ENCODE data around the gene NDUFS1.

DNA sequence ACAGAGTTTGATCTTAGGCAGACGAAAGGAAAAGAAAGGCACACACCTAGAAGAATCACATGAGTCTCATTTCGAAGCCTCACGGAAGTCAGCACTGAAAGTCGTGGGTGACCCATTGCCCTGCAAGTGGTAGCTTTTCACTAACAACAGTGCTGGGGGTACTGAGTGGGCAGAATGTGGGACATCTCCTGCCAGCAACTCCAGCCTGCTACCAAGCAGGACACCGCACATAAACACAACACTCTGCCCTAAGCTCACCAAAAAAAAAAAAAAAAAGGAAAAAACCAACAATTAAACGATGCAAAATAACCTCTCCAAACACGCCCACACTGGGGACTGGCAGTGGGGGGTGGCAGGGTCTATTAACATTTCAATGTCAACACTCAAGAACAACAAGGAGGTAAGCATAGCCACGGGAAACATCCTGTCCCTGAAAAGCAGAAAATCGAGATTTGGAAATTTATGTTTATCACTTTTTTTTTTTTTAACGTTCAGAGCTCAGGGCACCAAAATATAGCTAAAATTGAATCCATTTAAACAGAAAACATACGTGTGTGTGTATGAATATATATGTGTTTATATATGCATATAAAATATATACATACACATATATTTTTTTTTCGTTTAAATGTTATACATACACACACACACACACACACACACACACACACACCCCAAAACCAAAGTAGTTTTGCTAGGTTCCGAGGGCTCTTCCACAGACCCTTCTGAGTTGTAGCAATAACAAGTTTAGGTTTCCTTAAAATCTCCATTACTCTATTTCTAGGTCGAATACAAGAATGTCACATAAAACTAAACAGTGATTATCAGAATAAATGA, 75.4 kb downstream of the NDUFS1 start:
- no peak for TF ChIP-seq ZNF274 (IDR thresholded peaks at IDR 0.05; ENCODE audit: low read depth, low read length)
- TF ChIP-seq YY1 (IDR thresholded peaks at IDR 0.05; ENCODE audit: insufficient read depth, insufficient read length), result no peak

Data from NT2/D1 (cell line).